ENCODE data around the gene ABR. TPM values are rescaled to one million over a fixed set of nuclear protein-coding genes. Genes with fewer than 3 reads are reported as not detected.

The ABR gene
- total and polyA plus RNA-seq, 2 donors from 2014 or later = 18.7 to 116 TPM

- no peaks in the 10 kb centered on the region for H3K9me3 ChIP-seq (ENCODE audit: control insufficient read depth in 2 of 3, insufficient read depth in 1 of 3, low read length in 3 of 3)
- no peak for TF ChIP-seq CTCF (IDR thresholded peaks at IDR 0.05; ENCODE audit: borderline replicate concordance, extremely low read depth, insufficient read depth)
- no peaks in the 10 kb centered on the region for H3K4me1 ChIP-seq (ENCODE audit: control insufficient read depth in 2 of 3, insufficient read depth in 2 of 3, low read depth in 1 of 3, low read length in 3 of 3)
- DNase-seq = peak in 1 of 5 donors; percentile 22
- H3K27ac ChIP-seq (ENCODE audit: low read depth in 2 of 2, low read length in 2 of 2) = no peak overlapping the region
- no peak overlapping the region for H3K4me3 ChIP-seq (ENCODE audit: low read length in 3 of 3)
- intact Hi-C loops (cut with DNase I) = no loop called here
- H3K36me3 ChIP-seq (ENCODE audit: control insufficient read depth in 2 of 3, insufficient read depth in 3 of 3, low read length in 3 of 3) = no peaks in the 10 kb centered on the region
- no peak for FAIRE-seq
- H3K27me3 ChIP-seq (ENCODE audit: control insufficient read depth, insufficient read depth, low read length) = no peaks in the 10 kb centered on the region
- H3K9ac ChIP-seq (ENCODE audit: low read length in 3 of 3) = no peak overlapping the region
Measured at GRCh38 chr17:962670-963069, 217.1 kb downstream of the ABR start.

GRCh38 chr17:962166-962565 is 217.6 kb downstream of the ABR start:
- no peaks in the 10 kb centered on the region for H3K36me3 ChIP-seq (ENCODE audit: control insufficient read depth in 2 of 3, insufficient read depth in 3 of 3, low read length in 3 of 3)
- intact Hi-C loops (cut with DNase I) = no loop called here
- H3K27ac ChIP-seq (ENCODE audit: low read depth in 2 of 2, low read length in 2 of 2) = no peak overlapping the region
- FAIRE-seq (no peak), DNase-seq (peak in 1 of 5 donors; percentile 10)
- no peak for TF ChIP-seq CTCF (IDR thresholded peaks at IDR 0.05; ENCODE audit: borderline replicate concordance, extremely low read depth, insufficient read depth)
- H3K4me1 ChIP-seq (ENCODE audit: control insufficient read depth in 2 of 3, insufficient read depth in 2 of 3, low read depth in 1 of 3, low read length in 3 of 3) = no peaks in the 10 kb centered on the region
- H3K27me3 ChIP-seq (ENCODE audit: control insufficient read depth, insufficient read depth, low read length) = no peaks in the 10 kb centered on the region
- no peak overlapping the region for H3K4me3 ChIP-seq (ENCODE audit: low read length in 3 of 3)
- no peak overlapping the region for H3K9ac ChIP-seq (ENCODE audit: low read length in 3 of 3)
- H3K9me3 ChIP-seq (ENCODE audit: control insufficient read depth in 2 of 3, insufficient read depth in 1 of 3, low read length in 3 of 3) = no peaks in the 10 kb centered on the region

GRCh38 chr17:958712-959451 is 220.9 kb downstream of the ABR start:
- Histone ChIP-seq H3K4me3 (ENCODE audit: low read length in 3 of 3) (no peak overlapping the region), H3K36me3 (ENCODE audit: control insufficient read depth in 2 of 3, insufficient read depth in 3 of 3, low read length in 3 of 3) (no peaks in the 10 kb centered on the region), H3K9me3 (ENCODE audit: control insufficient read depth in 2 of 3, insufficient read depth in 1 of 3, low read length in 3 of 3) (no peaks in the 10 kb centered on the region), H3K9ac (ENCODE audit: low read length in 3 of 3) (no peak overlapping the region), H3K27me3 (ENCODE audit: control insufficient read depth, insufficient read depth, low read length) (no peaks in the 10 kb centered on the region), H3K27ac (ENCODE audit: low read depth in 2 of 2, low read length in 2 of 2) (no peak overlapping the region), H3K4me1 (ENCODE audit: control insufficient read depth in 2 of 3, insufficient read depth in 2 of 3, low read depth in 1 of 3, low read length in 3 of 3) (no peaks in the 10 kb centered on the region)
- FAIRE-seq (no peak), DNase-seq (peak in 1 of 5 donors; percentile 62)
- no peak for TF ChIP-seq CTCF (IDR thresholded peaks at IDR 0.05; ENCODE audit: borderline replicate concordance, extremely low read depth, insufficient read depth)
- intact Hi-C loops (cut with DNase I) = no loop called here
